GM12865 (cell line): ENCODE measurements around the gene MACROH2A2.

Experiments
- DNase-seq: peaks from one replicate; pipeline ENCODE4 v3.0.0; 2010; ENCODE audit warnings: low read depth
- H3K4me3 ChIP-seq: 2 replicates; pipeline ENCODE4 v1.5.1; 2011; ENCODE audit warnings: mild to moderate bottlenecking, low read depth, low read length, control low read depth
- CTCF ChIP-seq: IDR thresholded peaks from 2 replicates; pipeline ENCODE4 v1.5.1; 2011; ENCODE audit warnings: low read length, control low read depth, low read depth, inconsistent platforms; ENCODE audit not compliant: insufficient read depth; ENCODE audit errors: missing control alignments

Gene MACROH2A2

DNA sequence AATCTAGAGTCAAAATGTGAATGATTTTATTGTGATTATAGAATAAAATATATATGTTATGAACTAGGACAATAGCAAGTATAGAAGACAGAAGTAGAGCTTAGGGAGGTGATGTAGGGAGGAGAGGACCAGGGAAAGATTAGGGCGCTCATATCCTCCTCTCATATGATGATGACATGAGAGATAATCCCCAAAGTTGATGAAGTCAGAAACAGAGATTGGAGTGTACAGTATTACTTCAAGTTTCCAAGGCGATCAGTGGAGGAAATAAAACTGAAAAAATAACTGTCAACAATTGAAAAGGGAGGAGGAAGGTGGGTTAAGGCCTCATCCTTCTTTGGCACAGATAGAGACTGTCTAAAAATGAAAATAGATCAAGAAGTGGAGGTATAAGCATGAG, 14.9 kb downstream of the MACROH2A2 start:
- H3K4me3 ChIP-seq: no peak overlapping the region
- TF ChIP-seq CTCF: no peak
- no peak for DNase-seq

DNA sequence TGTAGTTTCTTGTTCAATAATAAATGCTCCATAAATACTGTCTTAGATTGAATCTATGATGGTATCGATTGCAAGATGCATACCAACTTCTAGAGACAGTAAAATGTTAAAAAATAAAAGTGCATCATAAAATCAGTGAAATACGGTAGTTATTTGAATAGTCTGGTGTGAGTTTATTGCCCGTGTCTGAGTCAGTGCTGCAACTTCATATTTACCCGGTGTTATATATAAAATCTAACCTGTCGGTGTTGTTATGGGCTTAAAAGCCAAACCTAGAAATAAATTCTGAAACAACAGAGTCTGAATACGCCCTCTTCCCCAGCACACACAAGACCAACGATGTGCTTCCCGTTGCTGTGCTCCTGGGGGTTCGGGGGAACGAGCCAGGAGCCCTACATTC, 16.3 kb downstream of the MACROH2A2 start:
- H3K4me3 ChIP-seq: no peak overlapping the region
- no peak for DNase-seq
- TF ChIP-seq CTCF: no peak

- no peak for TF ChIP-seq CTCF
- H3K4me3 ChIP-seq: no peak overlapping the region
- no peak for DNase-seq
These were observed 16.7 kb downstream of the MACROH2A2 start for GRCh38 chr10:70069346-70069745.

DNA sequence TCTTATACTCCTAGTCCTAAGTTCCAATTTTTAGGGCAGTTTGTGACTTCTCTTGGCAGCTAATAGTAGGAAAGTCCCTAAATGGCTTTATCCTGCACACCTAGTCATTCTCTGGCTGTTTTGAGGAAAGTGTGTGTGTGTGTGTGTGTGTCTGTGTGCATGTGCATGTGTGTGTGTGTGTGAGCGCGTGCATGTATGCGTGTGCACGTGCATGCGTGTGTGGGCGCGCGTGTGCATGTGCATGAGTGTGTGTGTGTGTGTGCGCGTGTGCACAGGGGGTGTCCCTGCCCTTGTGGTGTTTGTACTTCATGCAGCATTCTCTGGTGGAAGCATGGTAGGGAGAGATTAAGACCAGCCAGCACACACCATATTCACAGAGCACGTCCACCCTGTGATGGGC, 18.2 kb downstream of the MACROH2A2 start:
- H3K4me3 ChIP-seq: no peak overlapping the region
- no peak for TF ChIP-seq CTCF

DNA sequence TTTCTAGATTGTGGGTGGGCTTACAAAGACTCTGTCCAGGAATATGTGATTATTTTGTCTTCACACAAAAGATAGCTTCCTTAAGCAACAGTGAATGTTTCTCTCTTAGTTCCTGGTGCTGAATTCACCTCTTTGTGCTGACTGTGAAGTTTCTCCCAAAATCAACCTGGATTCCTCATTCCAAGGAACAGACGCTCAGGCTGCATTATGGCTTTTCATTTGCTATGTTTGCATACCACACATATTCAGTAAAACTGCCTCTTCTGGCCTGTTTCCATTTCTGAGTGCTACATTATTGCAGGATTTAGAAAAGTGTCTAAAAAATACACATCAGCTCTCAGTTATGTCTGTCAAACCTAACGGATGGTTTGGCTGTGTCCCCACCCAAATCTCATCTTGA, 21.5 kb downstream of the MACROH2A2 start:
- TF ChIP-seq CTCF: no peak
- DNase-seq: no peak
- H3K4me3 ChIP-seq: no peak overlapping the region

More for the DNA sequence above, 18.2 kb downstream of the MACROH2A2 start:
- no peak for DNase-seq

GRCh38 chr10:70074971-70075370, 22.3 kb downstream of the MACROH2A2 start:
- TF ChIP-seq CTCF: no peak

GRCh38 chr10:70078329-70078728, 25.7 kb downstream of the MACROH2A2 start:
- DNase-seq: no peak
- H3K4me3 ChIP-seq: no peak overlapping the region
- no peak for TF ChIP-seq CTCF

More at GRCh38 chr10:70074971-70075370, 22.3 kb downstream of the MACROH2A2 start:
- H3K4me3 ChIP-seq: no peak overlapping the region
- DNase-seq: no peak
